Muscle layer of colon (tissue), 2 donors: ENCODE measurements around the gene RAB19.

Experiments used
- H3K27ac ChIP-seq: one replicate; pipeline ENCODE4 v1.7.0; 2013; ENCODE audit warnings: low read depth, mild to moderate bottlenecking, low read length, moderate library complexity
- H3K27me3 ChIP-seq, 2 donors: one replicate each; pipeline ENCODE4 v1.7.0; 2013; ENCODE audit warnings: low read length in 2 of 2, mild to moderate bottlenecking in 2 of 2; ENCODE audit not compliant: insufficient read depth in 2 of 2, control insufficient read depth in 1 of 2
- H3K36me3 ChIP-seq: one replicate; pipeline ENCODE4 v1.7.0; 2013; ENCODE audit warnings: mild to moderate bottlenecking, low read length; ENCODE audit not compliant: insufficient read depth
- H3K4me1 ChIP-seq: one replicate; pipeline ENCODE4 v1.7.0; 2013; ENCODE audit warnings: mild to moderate bottlenecking, low read length; ENCODE audit not compliant: insufficient read depth
- H3K4me3 ChIP-seq, 2 donors: one replicate each; pipeline ENCODE4 v1.7.0; 2013; ENCODE audit warnings: low read length in 2 of 2, low read depth in 1 of 2, mild to moderate bottlenecking in 1 of 2, moderate library complexity in 1 of 2
- H3K9ac ChIP-seq: one replicate; pipeline ENCODE4 v1.7.0; 2013; ENCODE audit warnings: low read length
- H3K9me3 ChIP-seq: one replicate; pipeline ENCODE4 v1.7.0; 2013; ENCODE audit warnings: mild to moderate bottlenecking, low read length
- donor health status: abdominal sarcoma.
- donor health status: Adenocarcinoma of cecum.

The RAB19 gene

GRCh38 chr7:140455743-140456142, 51.9 kb downstream of the RAB19 start:
- Histone ChIP-seq H3K36me3 (peaks cover 43% of the 10 kb centered on the region), H3K9me3 (no peaks in the 10 kb centered on the region), H3K27ac (no peak overlapping the region), H3K27me3 (no peaks in the 10 kb centered on the region), H3K4me3 (no peak overlapping the region), H3K4me1 (no peaks in the 10 kb centered on the region), H3K9ac (no peak overlapping the region)

GRCh38 chr7:140456551-140457051, 52.7 kb downstream of the RAB19 start:
- H3K4me3 ChIP-seq: no peak overlapping the region
- no peak overlapping the region for H3K27ac ChIP-seq
- H3K36me3 ChIP-seq: peaks cover 48% of the 10 kb centered on the region
- H3K9me3 ChIP-seq: no peaks in the 10 kb centered on the region
- no peak overlapping the region for H3K9ac ChIP-seq
- no peaks in the 10 kb centered on the region for H3K4me1 ChIP-seq
- H3K27me3 ChIP-seq: no peaks in the 10 kb centered on the region

DNA sequence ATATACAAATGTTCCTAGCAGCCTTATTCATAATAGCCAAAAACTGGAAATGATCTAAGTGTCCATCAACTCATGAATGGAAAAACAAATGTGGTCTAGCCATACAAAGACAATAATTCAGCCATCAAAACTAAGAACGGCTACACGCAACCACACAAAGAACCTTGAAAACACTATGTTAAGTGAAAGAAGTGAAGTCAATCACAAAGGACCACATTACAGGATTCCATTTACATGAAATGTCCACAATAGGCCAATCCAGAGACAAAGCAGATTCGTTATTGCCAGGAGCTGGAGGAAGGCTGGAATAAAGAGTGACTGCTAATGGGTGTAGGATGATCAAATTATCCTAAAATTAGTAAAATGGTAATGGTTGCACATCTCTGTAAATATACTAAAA, 54.3 kb downstream of the RAB19 start:
- H3K36me3 ChIP-seq: peaks cover 53% of the 10 kb centered on the region
- no peak overlapping the region for H3K9ac ChIP-seq
- H3K4me3 ChIP-seq: no peak overlapping the region
- no peaks in the 10 kb centered on the region for H3K9me3 ChIP-seq
- no peaks in the 10 kb centered on the region for H3K27me3 ChIP-seq
- H3K27ac ChIP-seq: no peak overlapping the region
- H3K4me1 ChIP-seq: no peaks in the 10 kb centered on the region

GRCh38 chr7:140458916-140459315, 55.1 kb downstream of the RAB19 start:
- H3K4me1 ChIP-seq: no peaks in the 10 kb centered on the region
- no peaks in the 10 kb centered on the region for H3K27me3 ChIP-seq
- H3K9ac ChIP-seq: no peak overlapping the region
- H3K9me3 ChIP-seq: no peaks in the 10 kb centered on the region
- no peak overlapping the region for H3K27ac ChIP-seq
- peaks cover 48% of the 10 kb centered on the region for H3K36me3 ChIP-seq
- H3K4me3 ChIP-seq: no peak overlapping the region

GRCh38 chr7:140463111-140463510, 59.3 kb downstream of the RAB19 start:
- Histone ChIP-seq H3K9ac (no peak overlapping the region), H3K4me3 (no peak overlapping the region), H3K9me3 (no peaks in the 10 kb centered on the region), H3K4me1 (no peaks in the 10 kb centered on the region), H3K36me3 (peaks cover 39% of the 10 kb centered on the region), H3K27ac (no peak overlapping the region), H3K27me3 (no peaks in the 10 kb centered on the region)

DNA sequence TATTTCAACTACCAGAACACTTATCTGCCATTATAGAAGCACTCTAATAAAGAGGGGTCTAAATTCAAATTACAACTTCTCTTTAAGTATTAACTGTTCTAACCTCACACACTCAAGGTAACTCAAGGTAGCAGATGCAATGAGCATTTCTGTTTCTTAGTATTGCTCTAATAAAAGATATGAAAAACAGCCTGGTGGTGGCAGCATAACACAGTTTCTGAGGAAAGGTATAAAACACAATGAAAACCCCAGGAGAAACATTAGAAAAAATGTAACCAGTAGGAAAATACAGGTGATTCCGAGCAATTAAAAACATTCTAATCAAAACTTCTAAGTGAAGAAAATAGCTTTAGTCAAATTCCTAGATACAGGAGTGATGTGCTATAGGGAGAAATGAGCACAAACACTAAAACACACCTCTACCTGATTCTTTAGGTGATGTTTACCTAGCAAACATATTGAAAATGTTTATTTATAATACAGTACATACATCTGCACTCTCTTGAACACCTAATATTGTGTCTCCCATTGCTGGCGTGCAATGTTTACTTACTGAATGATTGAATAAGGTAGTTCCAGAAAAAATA, 72.0 kb downstream of the RAB19 start:
- H3K9me3 ChIP-seq: no peaks in the 10 kb centered on the region
- no peak overlapping the region for H3K9ac ChIP-seq
- H3K36me3 ChIP-seq: peaks cover 4% of the 10 kb centered on the region
- no peak overlapping the region for H3K4me3 ChIP-seq
- no peak overlapping the region for H3K27ac ChIP-seq
- H3K4me1 ChIP-seq: peaks cover 8% of the 10 kb centered on the region
- H3K27me3 ChIP-seq: no peaks in the 10 kb centered on the region

DNA sequence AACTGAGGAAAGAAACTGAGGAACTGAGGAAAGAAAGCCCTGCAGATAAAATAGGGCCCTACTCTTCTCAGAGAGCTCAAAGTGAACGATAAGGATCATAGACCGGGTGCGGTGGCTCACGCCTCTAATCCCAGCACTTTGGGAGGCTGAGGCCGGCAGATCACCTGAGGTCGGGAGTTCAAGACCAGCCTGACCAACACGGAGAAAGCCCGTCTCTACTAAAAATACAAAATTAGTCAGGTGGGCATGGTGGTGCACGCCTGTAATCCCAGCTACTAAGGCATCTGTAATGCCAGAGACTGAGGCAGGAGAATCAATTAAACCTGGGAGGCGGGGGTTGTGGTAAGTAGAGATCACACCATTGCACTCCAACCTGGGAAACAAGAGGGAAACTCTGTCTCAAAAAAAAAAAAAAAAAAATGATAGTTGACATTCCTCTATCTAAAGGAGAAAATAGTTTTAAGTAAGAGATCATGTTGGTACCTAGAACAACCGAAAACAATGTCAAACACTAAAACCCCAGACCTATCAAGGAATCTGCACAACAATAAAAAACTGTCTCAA, 72.9 kb downstream of the RAB19 start:
- H3K9me3 ChIP-seq: no peaks in the 10 kb centered on the region
- no peak overlapping the region for H3K9ac ChIP-seq
- no peaks in the 10 kb centered on the region for H3K27me3 ChIP-seq
- peaks cover 8% of the 10 kb centered on the region for H3K4me1 ChIP-seq
- no peak overlapping the region for H3K4me3 ChIP-seq
- no peak overlapping the region for H3K27ac ChIP-seq
- H3K36me3 ChIP-seq: no peaks in the 10 kb centered on the region
